Breast epithelium (tissue), 4 donors: ENCODE data around the gene BNC2. TPM values are rescaled to one million over a fixed set of nuclear protein-coding genes. Genes with fewer than 3 reads are reported as not detected.

Experiments used
- DNase-seq, 2 donors: peaks; one replicate each; pipeline ENCODE4 v3.0.0-alpha.2; 2019; ENCODE audit warnings: low spot score in 2 of 2
- H3K27ac ChIP-seq, 2 donors: fragments of 200-600 bp; sonication (generic) in 1 of 2; one replicate each; pipeline ENCODE4 v1.5.1; 2016 to 2019; ENCODE audit warnings: mild to moderate bottlenecking in 1 of 2
- H3K27me3 ChIP-seq, 2 donors: fragments of 200-600 bp; sonication (generic) in 1 of 2; one replicate each; pipeline versions ENCODE4 v1.5.1 to v1.6.0; 2017 to 2019; ENCODE audit warnings: control low read depth in 1 of 2, mild to moderate bottlenecking in 1 of 2
- H3K36me3 ChIP-seq: fragments of 200-600 bp; one replicate; pipeline ENCODE4 v1.5.1; 2019
- H3K4me1 ChIP-seq, 2 donors: fragments of 200-600 bp; sonication (generic); one replicate each; pipeline ENCODE4 v1.5.1; 2016 to 2019; ENCODE audit warnings: control low read depth in 1 of 2
- H3K4me3 ChIP-seq, 3 donors: fragments of 200-600 bp; sonication (generic); 1 replicate in 2 of 3; 2 replicates in 1 of 3; pipeline ENCODE4 v1.5.1; 2016 to 2019; ENCODE audit warnings: mild to moderate bottlenecking in 3 of 3, moderate library complexity in 2 of 3
- H3K9me3 ChIP-seq, 2 donors: fragments of 200-600 bp; sonication (generic) in 1 of 2; one replicate each; pipeline ENCODE4 v1.5.1; 2016 to 2019; ENCODE audit warnings: control low read depth in 1 of 2
- CTCF ChIP-seq, 3 donors: fragments of 450-650 bp; IDR thresholded peaks; one replicate each; pipeline ENCODE4 v1.5.1; 2016 to 2017; ENCODE audit warnings: antibody characterized with exemption in 3 of 3, mild to moderate bottlenecking in 3 of 3, moderate library complexity in 3 of 3
- POLR2A ChIP-seq: fragments of 450-650 bp; IDR thresholded peaks from one replicate; pipeline ENCODE4 v1.6.1; 2016; ENCODE audit warnings: antibody characterized with exemption, mild to moderate bottlenecking, moderate library complexity
- POLR2AphosphoS5 ChIP-seq, 3 donors: sonication (generic); formaldehyde crosslinking; IDR thresholded peaks; one replicate each; pipeline ENCODE4 v1.6.1; 2017; ENCODE audit warnings: antibody characterized with exemption in 3 of 3
- intact Hi-C: fragments of 100-400 bp; cut with DNase I; formaldehyde crosslinking; loops from one replicate; pipeline ENCODE4 v1.15.1; 2023; ENCODE audit warnings: low total_unique reads
- total RNA-seq, 3 donors: library from RNA; depleted of rRNA; stranded (reverse); fragments of >200 nt; gene quantifications; one replicate each; pipeline ENCODE4 v1.1.0, GENCODE V29; 2016

Gene BNC2
- total RNA-seq, 3 donors from 2014 or later = 15.8 to 21.1 (median 17.0) TPM

DNA sequence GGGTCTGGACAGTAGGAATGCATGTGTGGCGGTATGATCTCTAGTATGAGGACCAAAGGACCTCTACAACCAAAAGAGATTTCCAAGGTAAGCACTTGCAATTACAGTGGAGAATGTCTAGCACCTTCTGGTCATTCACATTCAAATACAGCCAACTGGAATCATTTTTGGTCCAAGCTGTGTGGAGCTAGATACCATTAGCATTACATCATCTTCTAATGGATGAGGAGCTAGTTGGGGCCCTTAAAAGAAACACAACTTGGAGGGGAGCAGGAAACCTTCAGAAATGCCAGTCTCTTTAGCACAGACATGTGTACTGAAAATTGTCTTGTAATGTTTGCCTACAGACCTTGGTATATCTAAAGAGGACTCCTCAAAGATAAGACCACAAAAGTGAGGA lies 244.7 kb downstream of the BNC2 start:
- no peak for TF ChIP-seq CTCF (IDR thresholded peaks at IDR 0.05)
- TF ChIP-seq POLR2AphosphoS5 (IDR thresholded peaks at IDR 0.05) = no peak
- no peak for TF ChIP-seq POLR2A
- Histone ChIP-seq H3K27me3 (no peaks in the 10 kb centered on the region), H3K4me1 (no peaks in the 10 kb centered on the region), H3K27ac (peak overlapping the region in 1 of 2 donors; percentile 12), H3K9me3 (no peaks in the 10 kb centered on the region), H3K4me3 (no peak overlapping the region), H3K36me3 (no peaks in the 10 kb centered on the region)
- DNase-seq = no peak
- intact Hi-C loops = no loop called here

DNA sequence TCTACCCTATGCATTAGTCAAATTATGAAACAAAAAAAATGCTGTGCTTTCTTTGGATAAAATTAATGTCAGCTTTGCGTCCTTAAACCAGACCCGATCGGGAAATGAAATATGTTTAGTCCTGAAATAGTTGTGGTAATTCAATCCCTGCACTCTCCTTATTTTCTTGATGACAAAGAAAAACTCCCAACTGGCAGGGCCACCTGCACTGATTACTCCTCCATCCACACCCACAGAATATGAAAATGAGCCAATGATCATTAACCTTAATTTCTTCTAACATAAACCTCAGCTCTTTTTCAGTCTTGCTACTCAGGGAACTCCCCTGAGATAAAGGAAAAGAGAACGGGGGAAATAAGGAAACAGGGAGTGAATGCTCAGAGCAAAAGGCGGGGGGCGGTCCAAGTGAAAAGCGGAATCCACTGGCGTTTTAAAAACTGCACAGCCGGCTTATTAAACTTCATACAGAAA lies 245.3 kb downstream of the BNC2 start:
- H3K4me1 ChIP-seq = no peaks in the 10 kb centered on the region
- H3K36me3 ChIP-seq = no peaks in the 10 kb centered on the region
- no peak for DNase-seq
- TF ChIP-seq POLR2AphosphoS5 (IDR thresholded peaks at IDR 0.05) (no peak), POLR2A (no peak), CTCF (IDR thresholded peaks at IDR 0.05) (no peak)
- no peak overlapping the region for H3K4me3 ChIP-seq
- intact Hi-C loops = no loop called here
- H3K27me3 ChIP-seq = no peaks in the 10 kb centered on the region
- no peaks in the 10 kb centered on the region for H3K9me3 ChIP-seq
- H3K27ac ChIP-seq = peak overlapping the region in 1 of 2 donors; percentile 12

- TF ChIP-seq POLR2A = no peak
- no peak for TF ChIP-seq POLR2AphosphoS5 (IDR thresholded peaks at IDR 0.05)
- no peak for TF ChIP-seq CTCF (IDR thresholded peaks at IDR 0.05)
- no peaks in the 10 kb centered on the region for H3K9me3 ChIP-seq
- intact Hi-C loops = loop anchor here (5.0 kb wide), 1 partner anchor 138 kb away; no protein-coding TSS in a partner anchor
- peak overlapping the region in 1 of 2 donors; percentile 19 for H3K27ac ChIP-seq
- H3K4me3 ChIP-seq = no peak overlapping the region
- no peak for DNase-seq
- H3K36me3 ChIP-seq = no peaks in the 10 kb centered on the region
- H3K4me1 ChIP-seq = no peaks in the 10 kb centered on the region
- H3K27me3 ChIP-seq = no peaks in the 10 kb centered on the region
Measured at GRCh38 chr9:16624744-16625117, 245.7 kb downstream of the BNC2 start.

- Histone ChIP-seq H3K4me3 (no peak overlapping the region), H3K9me3 (no peaks in the 10 kb centered on the region), H3K27me3 (no peaks in the 10 kb centered on the region), H3K4me1 (no peaks in the 10 kb centered on the region), H3K36me3 (no peaks in the 10 kb centered on the region), H3K27ac (no peak overlapping the region)
- no peak for DNase-seq
- no peak for TF ChIP-seq POLR2A
- TF ChIP-seq POLR2AphosphoS5 (IDR thresholded peaks at IDR 0.05) = no peak
- no peak for TF ChIP-seq CTCF (IDR thresholded peaks at IDR 0.05)
- intact Hi-C loops = loop anchor here (5.0 kb wide), 1 partner anchor 138 kb away; no protein-coding TSS in a partner anchor
Measured at GRCh38 chr9:16623989-16624743, 246.3 kb downstream of the BNC2 start.

GRCh38 chr9:16622541-16622940 lies 247.9 kb downstream of the BNC2 start:
- H3K4me3 ChIP-seq = no peak overlapping the region
- TF ChIP-seq POLR2A (no peak), CTCF (IDR thresholded peaks at IDR 0.05) (no peak), POLR2AphosphoS5 (IDR thresholded peaks at IDR 0.05) (no peak)
- H3K36me3 ChIP-seq = no peaks in the 10 kb centered on the region
- no peak overlapping the region for H3K27ac ChIP-seq
- no peaks in the 10 kb centered on the region for H3K27me3 ChIP-seq
- H3K9me3 ChIP-seq = no peaks in the 10 kb centered on the region
- DNase-seq = no peak
- intact Hi-C loops = loop anchor here (5.0 kb wide), 1 partner anchor 140 kb away; no protein-coding TSS in a partner anchor
- H3K4me1 ChIP-seq = no peaks in the 10 kb centered on the region
